Spleen (tissue), 7 donors: ENCODE data around the gene ADH5.

ENCODE experiments used
- CTCF ChIP-seq, 11 experiments: fragments of 200-600 bp in 7 of 11; fragments of 450-650 bp in 4 of 11; sonication (generic) in 4 of 11; IDR thresholded peaks in 8 of 11; conservative IDR thresholded peaks in 3 of 11; 1 replicate in 7 of 11; 2 replicates in 4 of 11; pipeline versions ENCODE4 v1.4.0 to v1.8.0; 2016 to 2021; ENCODE audit warnings: antibody characterized with exemption in 11 of 11, inconsistent platforms in 4 of 11, mild to moderate bottlenecking in 1 of 11
- POLR2A ChIP-seq, 3 donors: fragments of 450-650 bp; IDR thresholded peaks; one replicate each; pipeline ENCODE4 v1.5.1; 2017; ENCODE audit warnings: antibody characterized with exemption in 3 of 3, mild to moderate bottlenecking in 1 of 3
- POLR2AphosphoS5 ChIP-seq, 3 donors: sonication (generic); formaldehyde crosslinking; IDR thresholded peaks; one replicate each; pipeline ENCODE4 v1.5.1; 2017; ENCODE audit warnings: antibody characterized with exemption in 3 of 3
- donor health status: DM: no; HTN: no; CAD: no; lungs with moderate emphysema.
- donor health status: DM: no; HTN: no; CAD: no.
- donor health status: DM: no; HTN: no; CAD: no.

DNA sequence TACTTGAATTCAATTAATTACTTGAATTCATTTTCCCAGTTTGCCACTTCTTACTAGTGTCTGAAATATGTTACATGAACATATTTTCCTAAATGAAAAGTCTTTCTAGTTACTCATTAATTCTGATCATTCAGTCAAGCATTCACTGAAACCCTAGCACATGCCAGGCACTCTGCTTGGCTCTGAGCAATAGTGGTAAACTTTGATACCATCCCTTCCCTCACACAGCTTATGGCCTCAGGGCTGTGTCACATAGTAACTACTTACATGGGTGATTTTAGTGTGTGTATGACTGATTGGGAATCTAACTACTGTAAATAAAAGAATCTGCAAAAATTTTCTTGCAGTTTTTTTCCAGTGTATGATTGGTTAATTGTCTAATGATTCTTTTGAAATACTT, 60.4 kb downstream of the ADH5 start:
- TF ChIP-seq CTCF (IDR thresholded peaks at IDR 0.05 in 8 of 11, conservative IDR thresholded peaks at IDR 0.05 in 3 of 11) = no peak
- no peak for TF ChIP-seq POLR2A (IDR thresholded peaks at IDR 0.05)
- TF ChIP-seq POLR2AphosphoS5 (IDR thresholded peaks at IDR 0.05) = no peak
